ENCODE results near the gene SNAPIN.
A peak's percentile ranks its signal among the peaks of the same experiment; 100 is the strongest.

Gene SNAPIN

GRCh38 chr1:153626904-153627714 is 31.4 kb upstream of the SNAPIN start, which contains the start of gene S100A13:
TSS of gene S100A13 (minus strand) at chr1:153627505. CDS start at chr1:153626472, 1,033 bp downstream.
- TF ChIP-seq FOXP2 (optimal IDR thresholded peaks at IDR 0.05; ENCODE audit: borderline replicate concordance, extremely low read depth, extremely low read length, insufficient read depth), result no peak
- peak; percentile 52; the same call in 1 of the 2 replicates for TF ChIP-seq SIN3A (IDR thresholded peaks at IDR 0.05; ENCODE audit: borderline replicate concordance, insufficient read depth, low read length)
- TF ChIP-seq REST (IDR thresholded peaks at IDR 0.05; ENCODE audit: insufficient read depth in 1 of 2, low read depth in 2 of 2, low read length in 2 of 2), result 0 out of 4 replicates have a peak, but pooled peaks of 1 of the 2 experiments have one; percentile 56
- TF ChIP-seq POLR2AphosphoS5 (IDR thresholded peaks at IDR 0.05; ENCODE audit: low read depth, low read length), result peak; percentile 98
- TF ChIP-seq TAF1 (IDR thresholded peaks at IDR 0.05; ENCODE audit: borderline replicate concordance, insufficient read depth, low read length), result peak; percentile 88

- TF ChIP-seq SIN3A (IDR thresholded peaks at IDR 0.05; ENCODE audit: borderline replicate concordance, insufficient read depth, low read length) (no peak), FOXP2 (optimal IDR thresholded peaks at IDR 0.05; ENCODE audit: borderline replicate concordance, extremely low read depth, extremely low read length, insufficient read depth) (no peak), POLR2AphosphoS5 (IDR thresholded peaks at IDR 0.05; ENCODE audit: low read depth, low read length) (no peak), REST (IDR thresholded peaks at IDR 0.05; ENCODE audit: insufficient read depth in 1 of 2, low read depth in 2 of 2, low read length in 2 of 2) (no peak), TAF1 (IDR thresholded peaks at IDR 0.05; ENCODE audit: borderline replicate concordance, insufficient read depth, low read length) (no peak)
Measured at GRCh38 chr1:153627715-153628626, 30.5 kb upstream of the SNAPIN start, which contains the start of gene S100A1. TSS of gene S100A1 (plus strand) at chr1:153628434. CDS start at chr1:153630522, 2,088 bp downstream.

- TF ChIP-seq SIN3A (IDR thresholded peaks at IDR 0.05; ENCODE audit: borderline replicate concordance, insufficient read depth, low read length), result no peak
- TF ChIP-seq REST (IDR thresholded peaks at IDR 0.05; ENCODE audit: insufficient read depth in 1 of 2, low read depth in 2 of 2, low read length in 2 of 2), result no peak
- no peak for TF ChIP-seq TAF1 (IDR thresholded peaks at IDR 0.05; ENCODE audit: borderline replicate concordance, insufficient read depth, low read length)
- TF ChIP-seq FOXP2 (optimal IDR thresholded peaks at IDR 0.05; ENCODE audit: borderline replicate concordance, extremely low read depth, extremely low read length, insufficient read depth), result no peak
- TF ChIP-seq POLR2AphosphoS5 (IDR thresholded peaks at IDR 0.05; ENCODE audit: low read depth, low read length), result no peak
Measured at GRCh38 chr1:153628638-153629342, 29.7 kb upstream of the SNAPIN start.

- TF ChIP-seq FOXP2 (optimal IDR thresholded peaks at IDR 0.05; ENCODE audit: borderline replicate concordance, extremely low read depth, extremely low read length, insufficient read depth) (no peak), POLR2AphosphoS5 (IDR thresholded peaks at IDR 0.05; ENCODE audit: low read depth, low read length) (no peak)
Measured at GRCh38 chr1:153629343-153629665, 29.2 kb upstream of the SNAPIN start.

- TF ChIP-seq TAF1 (IDR thresholded peaks at IDR 0.05; ENCODE audit: borderline replicate concordance, insufficient read depth, low read length), result no peak
Measured at GRCh38 chr1:153629971-153630370, 28.5 kb upstream of the SNAPIN start.
